PC-9 (cell line): ENCODE measurements around the gene PCDHGA1. TPM values are rescaled to one million over a fixed set of nuclear protein-coding genes. Genes with fewer than 3 reads are reported as not detected.
"Not testable (repeated sequence)": the region's sequence is repeated elsewhere in the genome, so short reads cannot be mapped to it uniquely, and the experiment has no call there.

Source experiments
- BruUV-seq: library from RNA; stranded (reverse); fragments of 400-500 nt; replicated peaks from 2 replicates; lab custom pipeline; 2021; lab: Mats Ljungman, UMichigan
- CTCF ChIA-PET: fragments of 300-600 bp; sonication (Branson Sonifier 250); formaldehyde crosslinking; loops from one replicate; lab custom pipeline; 2022; ENCODE audit warnings: antibody characterized with exemption; lab: Charles Lee
- POLR2A ChIA-PET: fragments of 300-600 bp; sonication (Branson Sonifier 250); formaldehyde crosslinking; loops from one replicate; lab custom pipeline; 2022; ENCODE audit warnings: antibody characterized with exemption; ENCODE audit not compliant: unreplicated experiment; lab: Charles Lee
- DNase-seq, 2 experiments: peaks; one replicate each; pipeline versions ENCODE4 v3.0.0 to v3.0.0-alpha.2; 2015 to 2022; ENCODE audit warnings: mixed read lengths in 1 of 2
- H2AFZ ChIP-seq: fragments of 200-600 bp; sonication (generic); 2 replicates; pipeline ENCODE4 v1.8.1; 2017; ENCODE audit warnings: antibody characterized with exemption
- H3F3A ChIP-seq: fragments of 200-600 bp; sonication (generic); 2 replicates; pipeline ENCODE4 v1.8.1; 2017; ENCODE audit warnings: antibody characterized with exemption, mild to moderate bottlenecking, low read depth; ENCODE audit not compliant: insufficient read depth
- H3K27ac ChIP-seq: fragments of 200-600 bp; sonication (generic); 2 replicates; pipeline ENCODE4 v1.6.1; 2016; ENCODE audit warnings: mixed run types
- H3K27me3 ChIP-seq: fragments of 200-600 bp; sonication (generic); 2 replicates; pipeline ENCODE4 v1.6.1; 2016; ENCODE audit warnings: low read depth, mixed run types; ENCODE audit not compliant: insufficient read depth
- H3K36me3 ChIP-seq: fragments of 200-600 bp; sonication (generic); 2 replicates; pipeline ENCODE4 v1.6.1; 2016; ENCODE audit warnings: low read depth, mixed run types
- H3K4me1 ChIP-seq: fragments of 200-600 bp; sonication (generic); replicated peaks from 2 replicates; pipeline ENCODE4 v1.6.1; 2016; ENCODE audit warnings: mixed run types; ENCODE audit not compliant: insufficient read depth
- H3K4me2 ChIP-seq: fragments of 200-600 bp; sonication (generic); 2 replicates; pipeline ENCODE4 v1.6.1; 2017; ENCODE audit warnings: mixed run types
- H3K4me3 ChIP-seq: fragments of 200-600 bp; sonication (generic); 2 replicates; pipeline ENCODE4 v1.6.1; 2016; ENCODE audit warnings: mixed run types
- H3K79me2 ChIP-seq: fragments of 200-600 bp; sonication (generic); 2 replicates; pipeline ENCODE4 v1.6.1; 2017; ENCODE audit warnings: low read depth, mixed run types
- H3K9me2 ChIP-seq: fragments of 200-600 bp; sonication (generic); 2 replicates; pipeline ENCODE4 v1.8.1; 2017; ENCODE audit warnings: mild to moderate bottlenecking; ENCODE audit not compliant: insufficient read depth
- H3K9me3 ChIP-seq: fragments of 200-600 bp; sonication (generic); 2 replicates; pipeline ENCODE4 v1.8.1; 2016; ENCODE audit warnings: low read depth; ENCODE audit not compliant: insufficient read depth
- H4K20me1 ChIP-seq: fragments of 200-600 bp; sonication (generic); 2 replicates; pipeline ENCODE4 v1.8.1; 2017; ENCODE audit not compliant: insufficient read depth
- EZH2 ChIP-seq: fragments of 200-600 bp; sonication (generic); IDR thresholded peaks from 2 replicates; pipeline ENCODE4 v1.8.0; 2017; ENCODE audit warnings: antibody characterized with exemption, low read depth
- intact Hi-C: fragments of 100-400 bp; cut with micrococcal nuclease; formaldehyde crosslinking; loops from one replicate; pipeline ENCODE4 v1.10.0; 2022; ENCODE audit not compliant: unreplicated experiment
- total RNA-seq: library from RNA; stranded (reverse); gene quantifications from 2 replicates; pipeline ENCODE4 v1.2.3, GENCODE V29; 2021
- TF ChIP-seq, protein P1 (sequence below): fragments of 200-600 bp; sonication (generic); conservative IDR thresholded peaks from 2 replicates; pipeline ENCODE4 v1.6.1; 2017; ENCODE audit warnings: mixed run types, antibody characterized with exemption, mild to moderate bottlenecking, moderate library complexity

The PCDHGA1 gene
- total RNA-seq, 1 experiment from 2014 or later, result 0.07 TPM

DNA sequence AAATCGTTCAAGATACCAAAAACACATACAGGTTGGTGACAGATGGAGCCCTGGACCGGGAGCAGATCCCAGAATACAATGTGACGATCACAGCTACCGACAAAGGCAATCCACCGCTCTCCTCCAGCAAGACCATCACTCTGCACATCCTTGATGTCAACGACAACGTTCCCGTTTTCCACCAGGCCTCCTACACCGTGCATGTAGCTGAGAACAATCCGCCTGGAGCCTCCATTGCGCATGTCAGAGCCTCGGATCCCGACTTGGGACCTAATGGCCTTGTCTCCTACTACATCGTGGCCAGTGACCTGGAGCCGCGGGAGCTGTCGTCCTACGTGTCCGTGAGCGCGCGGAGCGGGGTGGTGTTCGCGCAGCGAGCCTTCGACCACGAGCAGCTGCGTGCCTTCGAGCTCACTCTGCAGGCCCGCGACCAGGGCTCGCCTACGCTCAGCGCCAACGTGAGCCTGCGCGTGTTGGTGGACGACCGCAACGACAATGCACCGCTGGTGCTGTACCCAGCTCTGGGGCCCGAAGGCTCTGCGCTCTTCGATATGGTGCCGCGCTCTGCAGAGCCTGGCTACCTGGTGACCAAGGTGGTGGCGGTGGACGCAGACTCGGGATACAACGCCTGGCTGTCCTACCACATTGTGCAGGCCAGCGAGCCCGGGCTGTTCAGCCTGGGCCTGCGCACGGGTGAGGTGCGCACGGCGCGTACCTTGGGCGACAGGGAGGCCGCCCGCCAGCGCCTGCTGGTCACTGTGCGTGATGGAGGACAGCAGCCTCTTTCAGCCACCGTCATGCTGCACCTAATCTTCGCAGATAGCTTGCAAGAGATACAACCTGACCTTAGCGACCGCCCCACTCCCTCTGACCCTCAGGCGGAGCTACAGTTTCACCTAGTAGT is 41.5 kb downstream of the PCDHGA1 start:
- Histone ChIP-seq H3K4me1 (no peaks in the 10 kb centered on the region), H3K27ac (no peak overlapping the region), H3F3A (no peaks in the 10 kb centered on the region), H3K9me3 (peaks cover 5% of the 10 kb centered on the region; the same call in 1 of the 2 replicates), H3K9me2 (no peaks in the 10 kb centered on the region), H3K27me3 (peaks cover 36% of the 10 kb centered on the region; the same call in 1 of the 2 replicates), H4K20me1 (no peaks in the 10 kb centered on the region), H3K4me2 (no peak overlapping the region), H3K4me3 (no peak overlapping the region), H3K79me2 (no peaks in the 10 kb centered on the region), H3K36me3 (no peaks in the 10 kb centered on the region), H2AFZ (no peak overlapping the region)
- TF ChIP-seq, protein P1, sequence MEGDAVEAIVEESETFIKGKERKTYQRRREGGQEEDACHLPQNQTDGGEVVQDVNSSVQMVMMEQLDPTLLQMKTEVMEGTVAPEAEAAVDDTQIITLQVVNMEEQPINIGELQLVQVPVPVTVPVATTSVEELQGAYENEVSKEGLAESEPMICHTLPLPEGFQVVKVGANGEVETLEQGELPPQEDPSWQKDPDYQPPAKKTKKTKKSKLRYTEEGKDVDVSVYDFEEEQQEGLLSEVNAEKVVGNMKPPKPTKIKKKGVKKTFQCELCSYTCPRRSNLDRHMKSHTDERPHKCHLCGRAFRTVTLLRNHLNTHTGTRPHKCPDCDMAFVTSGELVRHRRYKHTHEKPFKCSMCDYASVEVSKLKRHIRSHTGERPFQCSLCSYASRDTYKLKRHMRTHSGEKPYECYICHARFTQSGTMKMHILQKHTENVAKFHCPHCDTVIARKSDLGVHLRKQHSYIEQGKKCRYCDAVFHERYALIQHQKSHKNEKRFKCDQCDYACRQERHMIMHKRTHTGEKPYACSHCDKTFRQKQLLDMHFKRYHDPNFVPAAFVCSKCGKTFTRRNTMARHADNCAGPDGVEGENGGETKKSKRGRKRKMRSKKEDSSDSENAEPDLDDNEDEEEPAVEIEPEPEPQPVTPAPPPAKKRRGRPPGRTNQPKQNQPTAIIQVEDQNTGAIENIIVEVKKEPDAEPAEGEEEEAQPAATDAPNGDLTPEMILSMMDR, result no peak
- no peak for TF ChIP-seq EZH2
- CTCF ChIA-PET, result interaction anchor here (0.9 kb wide), 1 partner anchor 277 kb away, joined by 3 read pairs; the partner anchor contains the start of gene PCDHB2
- POLR2A ChIA-PET, result no interaction called here
- no TSS peak for BruUV-seq
- intact Hi-C loops, result no loop called here
- DNase-seq, result no peak

- no peaks in the 10 kb centered on the region for H3K36me3 ChIP-seq
- intact Hi-C loops, result no loop called here
- DNase-seq, result no peak
- H3K79me2 ChIP-seq, result no peaks in the 10 kb centered on the region
- BruUV-seq, result no TSS peak
- H2AFZ ChIP-seq, result no peak within 1 kb of the TSS
- no peak within 1 kb of the TSS for H3K27ac ChIP-seq
- no peaks in the 10 kb centered on the region; the same call in 1 of the 2 replicates for H3K9me3 ChIP-seq
- ChIA-PET POLR2A (no interaction called here), CTCF (interaction anchor here (1.0 kb wide), 1 partner anchor 192 kb away, joined by 3 read pairs; no protein-coding TSS in a partner anchor)
- no peaks in the 10 kb centered on the region for H3K4me1 ChIP-seq
- no peaks in the 10 kb centered on the region for H4K20me1 ChIP-seq
- no peak for TF ChIP-seq EZH2
- TF ChIP-seq, protein P1, result peak; percentile 46; the same call in 1 of the 2 replicates
- H3F3A ChIP-seq, result no peaks in the 10 kb centered on the region
- H3K4me2 ChIP-seq, result no peak within 1 kb of the TSS
- H3K9me2 ChIP-seq, result no peaks in the 10 kb centered on the region
- peaks cover 28% of the 10 kb centered on the region; the same call in 1 of the 2 replicates for H3K27me3 ChIP-seq
- no peak within 1 kb of the TSS for H3K4me3 ChIP-seq
These were observed 43.5 kb downstream of the PCDHGA1 start, which contains the start of gene PCDHGA6 for GRCh38 chr5:141373673-141374317. Gene PCDHGA6, plus strand, starts transcription at chr5:141373891. Its CDS starts 193 bp downstream, at chr5:141374084.

GRCh38 chr5:141374627-141375026 is 44.3 kb downstream of the PCDHGA1 start:
- H3K27ac ChIP-seq, result no peak overlapping the region

GRCh38 chr5:141375444-141376155 is 45.3 kb downstream of the PCDHGA1 start:
- H2AFZ ChIP-seq, H3K27ac ChIP-seq, H3K36me3 ChIP-seq, H3K9me2 ChIP-seq, H3K4me2 ChIP-seq, intact Hi-C loops, H3F3A ChIP-seq, H3K79me2 ChIP-seq, H4K20me1 ChIP-seq, H3K4me1 ChIP-seq, POLR2A ChIA-PET, DNase-seq, H3K4me3 ChIP-seq, H3K9me3 ChIP-seq, CTCF ChIA-PET, BruUV-seq: not testable (repeated sequence)
- peaks cover 20% of the 10 kb centered on the region; the same call in 1 of the 2 replicates for H3K27me3 ChIP-seq

More at GRCh38 chr5:141374627-141375026, 44.3 kb downstream of the PCDHGA1 start:
- no peaks in the 10 kb centered on the region; the same call in 1 of the 2 replicates for H3K9me3 ChIP-seq
- no TSS peak for BruUV-seq
- H3K9me2 ChIP-seq, result no peaks in the 10 kb centered on the region
- no peak for TF ChIP-seq EZH2
- TF ChIP-seq, protein P1, result no peak
- POLR2A ChIA-PET, result no interaction called here
- H3F3A ChIP-seq, result no peaks in the 10 kb centered on the region
- CTCF ChIA-PET, result no interaction called here
- no peaks in the 10 kb centered on the region for H4K20me1 ChIP-seq
- intact Hi-C loops, result no loop called here
- H3K4me2 ChIP-seq, result no peak overlapping the region
- H3K36me3 ChIP-seq, result no peaks in the 10 kb centered on the region
- peaks cover 24% of the 10 kb centered on the region; the same call in 1 of the 2 replicates for H3K27me3 ChIP-seq
- no peaks in the 10 kb centered on the region for H3K79me2 ChIP-seq
- H3K4me1 ChIP-seq, result no peaks in the 10 kb centered on the region
- H2AFZ ChIP-seq, result no peak overlapping the region
- DNase-seq, result no peak
- H3K4me3 ChIP-seq, result no peak overlapping the region
